T-cell (primary cell): ENCODE data around the gene JDP2. TPM values are rescaled to one million over a fixed set of nuclear protein-coding genes. Genes with fewer than 3 reads are reported as not detected.

Source experiments
- ATAC-seq, 4 experiments: fragments of 200-7000 bp in 3 of 4; fragments of 150-1000 bp in 1 of 4; cut with Tn5 transposase; replicated peaks in 1 of 4; 1 replicate in 3 of 4; 2 replicates in 1 of 4; pipeline ENCODE4 v1.10.0; 2021; ENCODE audit warnings: moderate library complexity in 3 of 4, mild to moderate bottlenecking in 2 of 4, moderate number of reproducible peaks in 1 of 4
- CTCF ChIA-PET, 2 donors: fragments of 300-600 bp; sonication (Branson Sonifier 250); formaldehyde crosslinking; loops; one replicate each; lab custom pipeline; 2022; ENCODE audit warnings: antibody characterized with exemption in 2 of 2; lab: Charles Lee
- POLR2A ChIA-PET, 2 donors: fragments of 300-600 bp; sonication (Branson Sonifier 250); formaldehyde crosslinking; loops; one replicate each; lab custom pipeline; 2022; ENCODE audit warnings: antibody characterized with exemption in 2 of 2; lab: Charles Lee
- DNase-seq, 35 experiments: peaks; one replicate each; pipeline versions ENCODE4 v3.0.0 to v3.0.0-alpha.2; 2013 to 2023
- H3K27ac ChIP-seq: one replicate; pipeline ENCODE4 v1.5.1; 2013; ENCODE audit warnings: low read length
- H3K27me3 ChIP-seq, 2 experiments: replicated peaks in 1 of 2; 1 replicate in 1 of 2; 2 replicates in 1 of 2; pipeline versions ENCODE4 v1.6.1 to v1.7.0; 2013; ENCODE audit warnings: low read length in 1 of 2, mixed read lengths in 1 of 2; ENCODE audit not compliant: control insufficient read depth in 2 of 2, insufficient read depth in 2 of 2; ENCODE audit errors: extremely low read depth in 1 of 2
- H3K36me3 ChIP-seq, 2 donors: 1 replicate in 1 of 2; 2 replicates in 1 of 2; pipeline versions ENCODE4 v1.6.1 to v1.7.0; 2013; ENCODE audit warnings: low read length in 1 of 2; ENCODE audit not compliant: control insufficient read depth in 2 of 2, insufficient read depth in 1 of 2; ENCODE audit errors: extremely low read depth in 1 of 2
- H3K4me1 ChIP-seq, 2 experiments: 1 replicate in 1 of 2; 2 replicates in 1 of 2; pipeline versions ENCODE4 v1.6.1 to v1.7.0; 2013; ENCODE audit warnings: low read length in 2 of 2, mixed read lengths in 1 of 2; ENCODE audit not compliant: insufficient read depth in 2 of 2, control insufficient read depth in 1 of 2; ENCODE audit errors: extremely low read depth in 1 of 2
- H3K4me3 ChIP-seq, 2 donors: 1 replicate in 1 of 2; 2 replicates in 1 of 2; pipeline versions ENCODE4 v1.5.1 to v1.7.0; 2013; ENCODE audit warnings: mild to moderate bottlenecking in 2 of 2, low read length in 1 of 2, moderate library complexity in 1 of 2; ENCODE audit not compliant: control insufficient read depth in 1 of 2; ENCODE audit errors: extremely low read depth in 1 of 2
- H3K9me3 ChIP-seq: 2 replicates; pipeline ENCODE4 v1.7.0; 2013
- H3K27ac Mint-ChIP-seq, 2 donors: one replicate each; pipeline ENCODE4 v1.8.0; 2020 to 2021; ENCODE audit warnings: mild to moderate bottlenecking in 2 of 2, mixed read lengths in 2 of 2
- H3K27me3 Mint-ChIP-seq, 2 donors: one replicate each; pipeline ENCODE4 v1.8.0; 2021 to 2022; ENCODE audit warnings: mixed read lengths in 2 of 2
- H3K36me3 Mint-ChIP-seq: one replicate; pipeline ENCODE4 v1.8.0; 2021; ENCODE audit warnings: mixed read lengths
- H3K4me1 Mint-ChIP-seq, 3 donors: one replicate each; pipeline ENCODE4 v1.8.0; 2020 to 2022; ENCODE audit warnings: mixed read lengths in 3 of 3, mild to moderate bottlenecking in 1 of 3
- H3K4me3 Mint-ChIP-seq, 3 donors: one replicate each; pipeline ENCODE4 v1.8.0; 2020 to 2022; ENCODE audit warnings: mild to moderate bottlenecking in 3 of 3, mixed read lengths in 3 of 3, moderate library complexity in 3 of 3
- H3K9me3 Mint-ChIP-seq, 3 donors: one replicate each; pipeline ENCODE4 v1.8.0; 2020 to 2022; ENCODE audit warnings: mixed read lengths in 3 of 3
- WGBS: methylation state at CpG from one replicate; pipeline ENCODE4 v1.1.5; 2013; ENCODE audit warnings: missing lambda C conversion rate; ENCODE audit not compliant: insufficient coverage; 5-methylcytosine and 5-hydroxymethylcytosine counted together
- total RNA-seq, 35 experiments: library from RNA in 6 of 35; stranded (reverse) in 6 of 35; fragments of 120-200 nt in 1 of 35; gene quantifications; one replicate each; pipeline versions ENCODE4 v1.2.1 to v1.2.4 and lab custom pipeline; 2013 to 2026

JDP2 gene
- total RNA-seq, 5 donors from 2014 or later (not counting 1 experiment from before 2014, with no cell fraction given): 0.45 to 0.93 (median 0.76) TPM

DNA sequence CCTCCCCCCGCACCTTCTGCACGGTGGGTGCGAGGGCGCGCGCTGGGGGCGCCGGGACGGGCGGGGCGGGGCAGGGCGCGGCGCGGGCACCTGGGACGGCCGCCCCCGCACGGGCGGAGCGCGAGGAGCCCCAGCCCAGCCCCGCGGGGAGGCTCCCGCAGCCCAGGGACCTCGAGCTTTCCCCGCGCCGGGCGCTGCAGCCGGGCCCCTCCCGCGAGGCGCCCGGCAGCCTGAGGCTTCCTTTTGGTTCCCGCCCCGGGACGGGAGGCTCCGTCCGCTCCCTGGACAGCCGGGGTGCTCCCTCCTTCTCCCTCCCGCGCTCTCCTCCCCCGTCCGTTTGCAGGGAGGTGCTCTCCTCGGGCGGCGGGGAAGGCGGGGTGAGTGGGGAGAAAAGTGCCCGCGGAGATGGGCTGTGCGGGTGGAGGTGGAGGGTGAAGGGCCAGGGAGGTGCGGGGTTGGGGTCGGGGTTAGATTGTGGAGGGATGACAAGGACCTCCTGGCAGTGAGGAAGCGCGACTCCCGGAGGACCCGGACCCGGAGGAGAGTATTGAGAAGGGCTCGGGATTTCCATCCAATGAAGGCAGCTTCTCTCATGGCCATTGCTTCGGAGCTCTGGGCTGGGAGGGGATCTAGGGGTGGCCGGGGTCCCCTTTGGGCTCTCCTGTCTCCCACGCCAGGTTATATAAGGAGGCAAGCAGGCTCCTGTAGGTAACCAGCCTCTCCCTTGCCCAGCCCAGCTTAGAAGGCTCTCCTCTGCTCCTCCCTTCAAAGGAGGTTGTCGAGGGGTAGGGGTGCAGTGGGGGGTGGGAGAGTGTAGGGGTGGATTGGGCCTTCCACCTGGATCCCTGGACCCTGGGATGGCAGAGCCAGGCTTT is 645 bp downstream of the JDP2 start:
- H3K27ac ChIP-seq: no peak overlapping the region
- H3K4me1 ChIP-seq: peaks cover 0 to 19% of the 10 kb centered on the region in 2 experiments
- Mint-ChIP-seq H3K9me3 (no peaks in the 10 kb centered on the region), H3K4me3 (peak overlapping the region; percentile 73 to 77 (median 74)), H3K36me3 (peaks cover 3% of the 10 kb centered on the region), H3K27ac (no peak overlapping the region), H3K4me1 (peaks cover 7 to 12% (median 7%) of the 10 kb centered on the region in 3 donors), H3K27me3 (peaks cover 7 to 28% of the 10 kb centered on the region in 2 donors)
- POLR2A ChIA-PET: no interaction called here
- H3K4me3 ChIP-seq: peak overlapping the region; percentile 26 to 44
- CTCF ChIA-PET: no interaction called here
- 6% methylated on average over 42 of the region's 64 CpGs for WGBS
- no peaks in the 10 kb centered on the region for H3K9me3 ChIP-seq
- DNase-seq (peak in 3 of 35 experiments; percentile 7 to 9 (median 8)), ATAC-seq (peak; percentile 41 to 49 (median 46))
- peaks cover 0 to 37% of the 10 kb centered on the region in 2 experiments for H3K27me3 ChIP-seq
- no peaks in the 10 kb centered on the region for H3K36me3 ChIP-seq

GRCh38 chr14:75429562-75429961 is 1.7 kb downstream of the JDP2 start:
- POLR2A ChIA-PET: no interaction called here

GRCh38 chr14:75430116-75430515 is 2.3 kb downstream of the JDP2 start:
- H3K9me3 Mint-ChIP-seq: no peaks in the 10 kb centered on the region
- no peak overlapping the region for H3K4me3 ChIP-seq

More at GRCh38 chr14:75429562-75429961, 1.7 kb downstream of the JDP2 start:
- Histone ChIP-seq H3K36me3 (no peaks in the 10 kb centered on the region), H3K27ac (no peak overlapping the region), H3K27me3 (peaks cover 0 to 37% of the 10 kb centered on the region in 2 experiments), H3K4me1 (peaks cover 0 to 19% of the 10 kb centered on the region in 2 experiments), H3K9me3 (no peaks in the 10 kb centered on the region), H3K4me3 (no peak overlapping the region)
- Mint-ChIP-seq H3K27ac (no peak overlapping the region), H3K9me3 (no peaks in the 10 kb centered on the region), H3K4me3 (peak overlapping the region; percentile 73 to 77 (median 74)), H3K36me3 (peaks cover 3% of the 10 kb centered on the region), H3K27me3 (peaks cover 7 to 25% of the 10 kb centered on the region in 2 donors), H3K4me1 (peaks cover 7 to 12% (median 7%) of the 10 kb centered on the region in 3 donors)
- ATAC-seq (no peak), DNase-seq (no peak)
- CTCF ChIA-PET: no interaction called here
- no CpG with 5 or more reads among the region's 1 CpG for WGBS

GRCh38 chr14:75430526-75430925 is 2.7 kb downstream of the JDP2 start:
- DNase-seq (no peak), ATAC-seq (no peak)
- Mint-ChIP-seq H3K36me3 (peaks cover 3% of the 10 kb centered on the region), H3K27me3 (peaks cover 6 to 24% of the 10 kb centered on the region in 2 donors), H3K9me3 (no peaks in the 10 kb centered on the region), H3K4me1 (peaks cover 11 to 16% (median 13%) of the 10 kb centered on the region in 3 donors), H3K27ac (no peak overlapping the region), H3K4me3 (no peak overlapping the region)
- no peaks in the 10 kb centered on the region for H3K9me3 ChIP-seq
- ChIA-PET CTCF (no interaction called here), POLR2A (no interaction called here)
- no peaks in the 10 kb centered on the region for H3K36me3 ChIP-seq
- WGBS: 95% methylated on average over 9 of the region's 10 CpGs
- H3K4me3 ChIP-seq: no peak overlapping the region
- H3K4me1 ChIP-seq: peaks cover 3 to 21% of the 10 kb centered on the region in 2 experiments
- peaks cover 0 to 37% of the 10 kb centered on the region in 2 experiments for H3K27me3 ChIP-seq
- no peak overlapping the region for H3K27ac ChIP-seq

More at GRCh38 chr14:75430116-75430515, 2.3 kb downstream of the JDP2 start:
- DNase-seq (no peak), ATAC-seq (no peak)
- WGBS: 86% methylated on average over 4 of the region's 7 CpGs
- CTCF ChIA-PET: no interaction called here
- Mint-ChIP-seq H3K27ac (no peak overlapping the region), H3K4me1 (peaks cover 7 to 12% (median 9%) of the 10 kb centered on the region in 3 donors), H3K36me3 (peaks cover 3% of the 10 kb centered on the region), H3K4me3 (peak overlapping the region in 1 of 3 donors; percentile 17), H3K27me3 (peaks cover 7 to 25% of the 10 kb centered on the region in 2 donors)
- H3K4me1 ChIP-seq: peaks cover 2 to 19% of the 10 kb centered on the region in 2 experiments
- peaks cover 0 to 37% of the 10 kb centered on the region in 2 experiments for H3K27me3 ChIP-seq
- POLR2A ChIA-PET: no interaction called here
- H3K9me3 ChIP-seq: no peaks in the 10 kb centered on the region
- H3K36me3 ChIP-seq: no peaks in the 10 kb centered on the region
- no peak overlapping the region for H3K27ac ChIP-seq

- peaks cover 4 to 19% of the 10 kb centered on the region in 2 donors for H3K27me3 Mint-ChIP-seq
- H3K9me3 Mint-ChIP-seq: no peaks in the 10 kb centered on the region
- Histone ChIP-seq H3K36me3 (no peaks in the 10 kb centered on the region), H3K27ac (no peak overlapping the region), H3K27me3 (peaks cover 0 to 34% of the 10 kb centered on the region in 2 experiments), H3K4me3 (no peak overlapping the region), H3K9me3 (no peaks in the 10 kb centered on the region), H3K4me1 (peaks cover 6 to 25% of the 10 kb centered on the region in 2 experiments)
- ATAC-seq: no peak
- no peak overlapping the region for H3K27ac Mint-ChIP-seq
- WGBS: 76% methylated on average over 5 of the region's 6 CpGs
- peaks cover 13 to 20% (median 18%) of the 10 kb centered on the region in 3 donors for H3K4me1 Mint-ChIP-seq
- peaks cover 3% of the 10 kb centered on the region for H3K36me3 Mint-ChIP-seq
- no peak for DNase-seq
- H3K4me3 Mint-ChIP-seq: no peak overlapping the region
- ChIA-PET CTCF (no interaction called here), POLR2A (no interaction called here)
These were observed 3.2 kb downstream of the JDP2 start for GRCh38 chr14:75430976-75431375.

DNA sequence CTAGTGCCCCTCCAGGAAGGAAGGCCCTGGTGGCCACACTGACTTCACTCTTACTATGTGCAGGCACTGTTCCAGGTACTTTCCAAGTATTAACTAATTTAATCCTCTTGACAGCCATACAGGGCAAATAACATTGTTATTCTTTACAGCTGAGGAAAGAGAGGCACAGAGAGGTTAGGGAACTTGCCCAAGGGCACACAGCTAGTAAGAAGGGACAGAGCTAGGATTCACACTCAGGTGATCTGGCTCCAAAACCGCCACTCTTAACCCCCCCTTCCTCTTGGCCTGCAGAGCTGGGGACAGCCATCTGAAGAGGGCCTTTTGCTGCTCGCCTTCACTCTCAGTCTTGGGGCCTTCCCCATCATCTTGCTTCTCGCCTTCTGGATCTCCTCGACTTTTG is 4.0 kb downstream of the JDP2 start:
- H3K4me1 ChIP-seq: peaks cover 12 to 24% of the 10 kb centered on the region in 2 experiments
- Mint-ChIP-seq H3K9me3 (no peaks in the 10 kb centered on the region), H3K36me3 (peaks cover 3% of the 10 kb centered on the region), H3K27me3 (peaks cover under 1 to 15% of the 10 kb centered on the region in 2 donors), H3K27ac (no peak overlapping the region), H3K4me1 (peaks cover 11 to 21% (median 17%) of the 10 kb centered on the region in 3 donors), H3K4me3 (no peak overlapping the region)
- no peak overlapping the region for H3K4me3 ChIP-seq
- H3K27me3 ChIP-seq: peaks cover 0 to 31% of the 10 kb centered on the region in 2 experiments
- no peak for DNase-seq
- 78% methylated on average over 3 of the region's 4 CpGs for WGBS
- CTCF ChIA-PET: no interaction called here
- H3K9me3 ChIP-seq: no peaks in the 10 kb centered on the region
- no peaks in the 10 kb centered on the region for H3K36me3 ChIP-seq
- no peak for ATAC-seq
- no peak overlapping the region for H3K27ac ChIP-seq
- POLR2A ChIA-PET: interaction anchor here in 1 of 2 donors (0.7 kb wide), 1 partner anchor 22 kb away, joined by 4 read pairs; no protein-coding TSS in a partner anchor
